Vagina (tissue), 2 donors: ENCODE results near the gene DLG4. TPM values are rescaled to one million over a fixed set of nuclear protein-coding genes. Genes with fewer than 3 reads are reported as not detected.

Experiments used
- DNase-seq, 2 donors: peaks; one replicate each; pipeline ENCODE4 v3.0.0-alpha.2; 2017; ENCODE audit errors: extremely low spot score in 2 of 2
- H3K27ac ChIP-seq: fragments of 200-600 bp; sonication (generic); one replicate; pipeline ENCODE4 v1.5.1; 2019
- H3K27me3 ChIP-seq: fragments of 200-600 bp; sonication (generic); one replicate; pipeline ENCODE4 v1.5.1; 2019
- H3K36me3 ChIP-seq, 2 donors: fragments of 200-600 bp; sonication (generic); one replicate each; pipeline ENCODE4 v1.5.1; 2017 to 2019
- H3K4me1 ChIP-seq: fragments of 200-600 bp; sonication (generic); one replicate; pipeline ENCODE4 v1.5.1; 2019
- H3K4me3 ChIP-seq, 2 donors: fragments of 200-600 bp; sonication (generic); 1 replicate in 1 of 2; 2 replicates in 1 of 2; pipeline ENCODE4 v1.5.1; 2016 to 2019
- H3K9me3 ChIP-seq: fragments of 200-600 bp; sonication (generic); one replicate; pipeline ENCODE4 v1.5.1; 2019
- CTCF ChIP-seq, 3 experiments: fragments of 450-650 bp in 2 of 3; fragments of 200-600 bp in 1 of 3; sonication (generic) in 1 of 3; IDR thresholded peaks; one replicate each; pipeline ENCODE4 v1.5.1; 2017 to 2019; ENCODE audit warnings: antibody characterized with exemption in 3 of 3, mild to moderate bottlenecking in 2 of 3, moderate library complexity in 2 of 3
- POLR2A ChIP-seq, 2 donors: fragments of 450-650 bp; IDR thresholded peaks; one replicate each; pipeline ENCODE4 v1.6.1; 2017; ENCODE audit warnings: antibody characterized with exemption in 2 of 2, mild to moderate bottlenecking in 2 of 2, moderate library complexity in 2 of 2
- POLR2AphosphoS5 ChIP-seq, 2 donors: sonication (generic); formaldehyde crosslinking; IDR thresholded peaks; one replicate each; pipeline ENCODE4 v1.9.0; 2017; ENCODE audit warnings: antibody characterized with exemption in 2 of 2, mild to moderate bottlenecking in 2 of 2, low read depth in 1 of 2; ENCODE audit not compliant: insufficient read depth in 1 of 2
- intact Hi-C: fragments of 100-400 bp; cut with DNase I; formaldehyde crosslinking; loops from one replicate; pipeline ENCODE4 v1.15.1; 2023
- total RNA-seq: library from RNA; depleted of rRNA; stranded (reverse); fragments of >200 nt; gene quantifications from one replicate; pipeline ENCODE4 v1.2.3, GENCODE V29; 2016

DLG4 gene
- total RNA-seq, 1 donor from 2014 or later, result 23.3 TPM

GRCh38 chr17:7239091-7240027, 19.7 kb upstream of the DLG4 start, which contains the start of gene PHF23:
Gene PHF23 (minus strand): TSS chr17:7239457. CDS start chr17:7239279, 178 bp downstream.
- peaks cover 51% of the 10 kb centered on the region for H3K4me1 ChIP-seq

GRCh38 chr17:7238420-7239090, 18.9 kb upstream of the DLG4 start:
- intact Hi-C loops, result no loop called here
- Histone ChIP-seq H3K27me3 (no peaks in the 10 kb centered on the region), H3K4me3 (peak overlapping the region; percentile 69 to 100), H3K4me1 (peaks cover 53% of the 10 kb centered on the region), H3K27ac (peak overlapping the region; percentile 99), H3K9me3 (no peaks in the 10 kb centered on the region), H3K36me3 (peaks cover 0 to 26% of the 10 kb centered on the region in 2 donors)
- no peak for TF ChIP-seq CTCF (IDR thresholded peaks at IDR 0.05)
- no peak for TF ChIP-seq POLR2AphosphoS5 (IDR thresholded peaks at IDR 0.05; ENCODE audit: insufficient read depth in 1 of 2, low read depth in 1 of 2)
- no peak for TF ChIP-seq POLR2A (IDR thresholded peaks at IDR 0.05)
- no peak for DNase-seq

More at GRCh38 chr17:7239091-7240027, 19.7 kb upstream of the DLG4 start, which contains the start of gene PHF23:
- Histone ChIP-seq H3K36me3 (peaks cover 0 to 31% of the 10 kb centered on the region in 2 donors), H3K27ac (peak within 1 kb of the TSS; percentile 99), H3K9me3 (no peaks in the 10 kb centered on the region), H3K4me3 (peak within 1 kb of the TSS; percentile 69 to 100), H3K27me3 (no peaks in the 10 kb centered on the region)
- peak in 1 of 2 donors; percentile 100 for DNase-seq
- intact Hi-C loops, result no loop called here
- TF ChIP-seq POLR2A (IDR thresholded peaks at IDR 0.05), result peak; percentile 8 to 83
- peak; percentile 90 to 100 for TF ChIP-seq POLR2AphosphoS5 (IDR thresholded peaks at IDR 0.05; ENCODE audit: insufficient read depth in 1 of 2, low read depth in 1 of 2)
- peak in 1 of 3 experiments; percentile 41 for TF ChIP-seq CTCF (IDR thresholded peaks at IDR 0.05)

- Histone ChIP-seq H3K4me3 (peak overlapping the region; percentile 69 to 100), H3K27me3 (no peaks in the 10 kb centered on the region), H3K9me3 (no peaks in the 10 kb centered on the region), H3K27ac (peak overlapping the region; percentile 99), H3K36me3 (peaks cover 0 to 26% of the 10 kb centered on the region in 2 donors), H3K4me1 (peaks cover 55% of the 10 kb centered on the region)
- intact Hi-C loops, result no loop called here
- no peak for DNase-seq
- TF ChIP-seq POLR2A (IDR thresholded peaks at IDR 0.05) (no peak), POLR2AphosphoS5 (IDR thresholded peaks at IDR 0.05; ENCODE audit: insufficient read depth in 1 of 2, low read depth in 1 of 2) (peak; percentile 19 to 36), CTCF (IDR thresholded peaks at IDR 0.05) (no peak)
Observed at GRCh38 chr17:7237761-7238419, 18.3 kb upstream of the DLG4 start.

GRCh38 chr17:7237266-7237760, 17.7 kb upstream of the DLG4 start:
- DNase-seq, result no peak
- Histone ChIP-seq H3K4me1 (peaks cover 60% of the 10 kb centered on the region), H3K4me3 (peak overlapping the region; percentile 69 to 100), H3K27ac (peak overlapping the region; percentile 99), H3K36me3 (peaks cover 0 to 26% of the 10 kb centered on the region in 2 donors), H3K27me3 (no peaks in the 10 kb centered on the region), H3K9me3 (no peaks in the 10 kb centered on the region)
- intact Hi-C loops, result no loop called here
- TF ChIP-seq CTCF (IDR thresholded peaks at IDR 0.05) (no peak), POLR2A (IDR thresholded peaks at IDR 0.05) (no peak), POLR2AphosphoS5 (IDR thresholded peaks at IDR 0.05; ENCODE audit: insufficient read depth in 1 of 2, low read depth in 1 of 2) (no peak)
